WTC11 (cell line): ENCODE results near the gene NFATC2.

Experiments used
- ATF6 ChIP-seq: sonication (generic); formaldehyde crosslinking; IDR thresholded peaks from 2 replicates; pipeline ENCODE4 v1.8.1; 2023; ENCODE audit warnings: mild to moderate bottlenecking, missing genetic modification reagents
- TF ChIP-seq, protein P1 (sequence below): fragments of 200-600 bp; IDR thresholded peaks from 2 replicates; pipeline ENCODE4 v1.8.0; 2022; ENCODE audit warnings: antibody characterized with exemption

GRCh38 chr20:51463998-51464397 lies 78.5 kb downstream of the NFATC2 start:
- TF ChIP-seq ATF6 (CRISPR knock-in tag): no peak
- TF ChIP-seq, protein P1, sequence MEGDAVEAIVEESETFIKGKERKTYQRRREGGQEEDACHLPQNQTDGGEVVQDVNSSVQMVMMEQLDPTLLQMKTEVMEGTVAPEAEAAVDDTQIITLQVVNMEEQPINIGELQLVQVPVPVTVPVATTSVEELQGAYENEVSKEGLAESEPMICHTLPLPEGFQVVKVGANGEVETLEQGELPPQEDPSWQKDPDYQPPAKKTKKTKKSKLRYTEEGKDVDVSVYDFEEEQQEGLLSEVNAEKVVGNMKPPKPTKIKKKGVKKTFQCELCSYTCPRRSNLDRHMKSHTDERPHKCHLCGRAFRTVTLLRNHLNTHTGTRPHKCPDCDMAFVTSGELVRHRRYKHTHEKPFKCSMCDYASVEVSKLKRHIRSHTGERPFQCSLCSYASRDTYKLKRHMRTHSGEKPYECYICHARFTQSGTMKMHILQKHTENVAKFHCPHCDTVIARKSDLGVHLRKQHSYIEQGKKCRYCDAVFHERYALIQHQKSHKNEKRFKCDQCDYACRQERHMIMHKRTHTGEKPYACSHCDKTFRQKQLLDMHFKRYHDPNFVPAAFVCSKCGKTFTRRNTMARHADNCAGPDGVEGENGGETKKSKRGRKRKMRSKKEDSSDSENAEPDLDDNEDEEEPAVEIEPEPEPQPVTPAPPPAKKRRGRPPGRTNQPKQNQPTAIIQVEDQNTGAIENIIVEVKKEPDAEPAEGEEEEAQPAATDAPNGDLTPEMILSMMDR: no peak
